Measurements from ENCODE around the gene GINS1.

The GINS1 gene

DNA sequence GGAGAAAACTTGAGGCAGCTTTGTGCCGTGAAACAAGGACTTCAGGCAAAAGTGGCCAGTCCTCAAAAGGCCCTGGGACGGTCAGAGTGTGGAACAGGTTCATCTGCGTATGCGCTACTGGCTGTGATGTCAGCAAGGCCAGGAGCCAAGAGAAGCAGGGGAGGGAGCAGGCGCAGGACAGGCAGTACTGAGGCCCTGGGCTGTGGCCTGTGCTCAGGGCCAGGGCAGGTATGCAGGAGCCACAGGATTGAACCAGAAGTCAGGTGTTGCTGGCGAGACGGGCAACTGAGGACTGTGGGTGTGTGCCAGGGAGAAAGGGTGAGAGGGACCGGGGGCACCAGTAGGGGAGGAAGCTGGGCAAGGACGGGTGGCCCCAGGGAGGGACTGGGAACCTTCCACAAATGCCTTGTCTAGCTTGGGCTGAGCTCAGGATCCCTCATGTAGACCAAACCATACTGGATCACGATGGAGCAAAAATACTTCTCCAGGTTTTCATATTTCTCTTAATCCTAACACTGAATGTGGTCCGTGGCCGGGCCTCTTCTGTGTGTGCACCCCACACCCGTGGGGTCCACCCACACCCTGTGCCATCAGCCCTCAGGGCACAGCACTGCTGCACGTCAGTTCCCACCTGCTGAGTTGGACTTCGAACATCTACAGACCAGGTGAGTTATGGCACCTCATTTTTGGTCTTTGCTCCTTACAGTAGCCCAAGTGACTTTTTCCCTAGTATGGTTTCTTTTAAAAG lies 46.9 kb downstream of the GINS1 start:
- Histone ChIP-seq H3K9ac (ENCODE audit: low read length in 2 of 2) (no peak overlapping the region), H3K9me3 (ENCODE audit: control insufficient read depth in 2 of 2, low read length in 2 of 2) (no peaks in the 10 kb centered on the region), H3K27me3 (ENCODE audit: control insufficient read depth in 1 of 2, insufficient read depth in 2 of 2, low read length in 2 of 2) (no peaks in the 10 kb centered on the region), H3K27ac (ENCODE audit: low read length) (no peak overlapping the region), H3K4me1 (ENCODE audit: control insufficient read depth, insufficient read depth, low read length) (no peaks in the 10 kb centered on the region), H3K4me3 (ENCODE audit: low read length in 2 of 2) (no peak overlapping the region), H3K36me3 (ENCODE audit: control insufficient read depth in 2 of 2, insufficient read depth in 2 of 2, low read length in 2 of 2) (peaks cover 11 to 17% of the 10 kb centered on the region in 2 donors)

DNA sequence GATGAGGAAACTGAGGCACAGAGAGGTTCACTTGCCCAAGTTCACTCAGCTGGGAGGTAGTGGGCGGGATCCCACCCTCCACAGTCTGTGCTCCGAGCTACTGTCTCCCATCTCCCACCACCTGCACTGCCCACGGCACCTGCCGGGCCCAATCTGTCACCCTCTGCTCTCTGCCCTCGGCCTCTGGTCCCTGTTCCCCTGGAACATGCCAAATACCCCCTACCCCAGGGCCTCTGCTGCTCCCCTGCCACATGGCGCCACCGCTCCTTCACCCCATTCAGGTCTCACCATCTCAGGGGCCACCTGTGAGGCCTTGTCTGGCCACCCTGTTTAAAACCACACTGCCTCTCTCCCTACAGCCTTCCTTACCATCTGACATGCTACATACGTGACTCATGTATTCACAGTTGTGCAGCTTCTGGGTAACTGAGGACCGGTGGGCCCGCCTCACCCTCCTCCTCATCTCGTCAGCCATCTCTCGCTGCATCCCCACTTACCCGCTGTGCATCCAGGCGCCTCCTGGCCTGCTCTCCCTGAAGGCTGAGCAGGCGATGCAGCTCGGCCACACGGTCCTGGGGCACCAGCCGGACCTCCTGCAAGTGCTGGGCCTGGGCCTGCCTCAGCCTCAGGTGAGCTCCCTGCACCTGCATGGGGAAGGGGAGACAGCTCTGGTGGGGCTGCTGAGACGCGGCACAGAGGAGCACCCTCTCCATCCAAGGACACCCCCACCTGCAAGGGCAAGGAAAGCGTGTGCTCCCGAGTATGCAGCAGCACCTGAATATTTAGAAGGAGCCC lies 50.6 kb downstream of the GINS1 start:
- peaks cover 11 to 20% of the 10 kb centered on the region in 2 donors for H3K36me3 ChIP-seq (ENCODE audit: control insufficient read depth in 2 of 2, insufficient read depth in 2 of 2, low read length in 2 of 2)
- no peak overlapping the region for H3K4me3 ChIP-seq (ENCODE audit: low read length in 2 of 2)
- H3K9me3 ChIP-seq (ENCODE audit: control insufficient read depth in 2 of 2, low read length in 2 of 2) = no peaks in the 10 kb centered on the region
- no peaks in the 10 kb centered on the region for H3K27me3 ChIP-seq (ENCODE audit: control insufficient read depth in 1 of 2, insufficient read depth in 2 of 2, low read length in 2 of 2)
- H3K4me1 ChIP-seq (ENCODE audit: control insufficient read depth, insufficient read depth, low read length) = no peaks in the 10 kb centered on the region
- no peak overlapping the region for H3K9ac ChIP-seq (ENCODE audit: low read length in 2 of 2)
- no peak overlapping the region for H3K27ac ChIP-seq (ENCODE audit: low read length)

DNA sequence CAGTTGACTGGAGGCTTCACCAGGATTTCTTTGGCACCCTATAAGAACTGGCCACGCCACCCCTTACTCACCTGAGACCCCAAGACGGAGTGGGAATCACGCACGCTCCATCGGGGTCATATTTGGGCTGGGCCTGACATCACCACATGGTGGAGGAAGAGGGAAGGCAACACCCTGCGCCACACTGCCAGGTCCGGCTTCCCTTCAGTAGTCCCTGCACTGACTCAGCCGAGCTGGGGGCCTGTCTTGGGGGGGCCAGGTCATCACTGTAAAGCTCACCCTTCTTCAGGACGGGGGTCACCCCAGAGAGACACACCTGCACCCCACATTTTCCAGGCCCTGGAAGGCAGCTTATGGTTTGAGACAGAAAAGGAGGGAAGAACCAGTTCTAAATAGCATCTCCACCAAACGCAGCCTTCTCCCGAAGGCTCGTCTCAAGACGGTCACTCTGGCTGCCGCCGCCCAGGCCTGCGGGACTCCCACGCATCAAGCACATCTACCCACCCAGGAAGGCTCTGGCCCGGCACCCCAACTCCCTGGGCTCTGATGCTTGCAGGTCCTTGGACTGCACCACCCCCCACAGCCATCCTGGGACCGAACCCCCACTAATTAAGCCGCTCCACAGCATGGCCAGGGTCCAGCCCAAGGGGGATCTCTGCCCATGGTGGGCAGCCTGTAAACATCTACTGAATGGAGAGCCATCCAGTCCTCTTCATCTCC lies 51.8 kb downstream of the GINS1 start:
- Histone ChIP-seq H3K4me1 (ENCODE audit: control insufficient read depth, insufficient read depth, low read length) (no peaks in the 10 kb centered on the region), H3K9ac (ENCODE audit: low read length in 2 of 2) (no peak overlapping the region), H3K27me3 (ENCODE audit: control insufficient read depth in 1 of 2, insufficient read depth in 2 of 2, low read length in 2 of 2) (no peaks in the 10 kb centered on the region), H3K27ac (ENCODE audit: low read length) (no peak overlapping the region), H3K9me3 (ENCODE audit: control insufficient read depth in 2 of 2, low read length in 2 of 2) (no peaks in the 10 kb centered on the region), H3K4me3 (ENCODE audit: low read length in 2 of 2) (no peak overlapping the region), H3K36me3 (ENCODE audit: control insufficient read depth in 2 of 2, insufficient read depth in 2 of 2, low read length in 2 of 2) (peaks cover 13 to 22% of the 10 kb centered on the region in 2 donors)

DNA sequence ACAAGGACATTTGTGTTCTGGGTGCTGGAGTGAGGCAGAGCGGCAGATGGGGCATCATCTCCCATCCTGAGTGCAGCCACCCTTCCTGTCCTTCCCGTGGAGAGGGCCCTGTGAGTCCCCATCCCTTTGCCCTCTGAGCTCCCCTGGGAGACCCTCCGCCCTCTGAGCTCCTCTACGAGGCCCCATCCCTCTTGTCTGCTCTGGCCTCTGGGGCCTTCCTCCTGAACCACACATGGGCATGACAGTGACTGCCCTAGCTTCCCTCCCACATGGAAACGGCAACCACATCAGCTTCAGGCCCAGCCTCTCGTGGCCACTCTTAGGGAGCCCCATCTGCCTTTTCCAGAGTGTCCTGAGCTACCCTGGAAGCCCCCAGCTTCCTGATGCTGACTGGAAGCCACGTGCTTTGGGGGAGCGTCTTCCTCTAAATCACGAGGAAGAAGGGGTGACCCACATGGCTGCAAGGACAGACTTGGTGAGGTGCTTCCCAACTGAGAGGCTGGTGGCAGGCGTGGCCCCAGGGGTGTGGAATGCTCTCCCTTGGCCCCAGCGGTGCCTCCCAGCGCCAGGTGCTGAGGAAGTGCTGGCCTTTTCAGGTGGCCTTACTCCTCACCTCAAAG lies 52.6 kb downstream of the GINS1 start:
- H3K4me1 ChIP-seq (ENCODE audit: control insufficient read depth, insufficient read depth, low read length) = no peaks in the 10 kb centered on the region
- H3K4me3 ChIP-seq (ENCODE audit: low read length in 2 of 2) = no peak overlapping the region
- no peaks in the 10 kb centered on the region for H3K9me3 ChIP-seq (ENCODE audit: control insufficient read depth in 2 of 2, low read length in 2 of 2)
- no peak overlapping the region for H3K27ac ChIP-seq (ENCODE audit: low read length)
- H3K9ac ChIP-seq (ENCODE audit: low read length in 2 of 2) = no peak overlapping the region
- peaks cover 18 to 24% of the 10 kb centered on the region in 2 donors for H3K36me3 ChIP-seq (ENCODE audit: control insufficient read depth in 2 of 2, insufficient read depth in 2 of 2, low read length in 2 of 2)
- H3K27me3 ChIP-seq (ENCODE audit: control insufficient read depth in 1 of 2, insufficient read depth in 2 of 2, low read length in 2 of 2) = no peaks in the 10 kb centered on the region

DNA sequence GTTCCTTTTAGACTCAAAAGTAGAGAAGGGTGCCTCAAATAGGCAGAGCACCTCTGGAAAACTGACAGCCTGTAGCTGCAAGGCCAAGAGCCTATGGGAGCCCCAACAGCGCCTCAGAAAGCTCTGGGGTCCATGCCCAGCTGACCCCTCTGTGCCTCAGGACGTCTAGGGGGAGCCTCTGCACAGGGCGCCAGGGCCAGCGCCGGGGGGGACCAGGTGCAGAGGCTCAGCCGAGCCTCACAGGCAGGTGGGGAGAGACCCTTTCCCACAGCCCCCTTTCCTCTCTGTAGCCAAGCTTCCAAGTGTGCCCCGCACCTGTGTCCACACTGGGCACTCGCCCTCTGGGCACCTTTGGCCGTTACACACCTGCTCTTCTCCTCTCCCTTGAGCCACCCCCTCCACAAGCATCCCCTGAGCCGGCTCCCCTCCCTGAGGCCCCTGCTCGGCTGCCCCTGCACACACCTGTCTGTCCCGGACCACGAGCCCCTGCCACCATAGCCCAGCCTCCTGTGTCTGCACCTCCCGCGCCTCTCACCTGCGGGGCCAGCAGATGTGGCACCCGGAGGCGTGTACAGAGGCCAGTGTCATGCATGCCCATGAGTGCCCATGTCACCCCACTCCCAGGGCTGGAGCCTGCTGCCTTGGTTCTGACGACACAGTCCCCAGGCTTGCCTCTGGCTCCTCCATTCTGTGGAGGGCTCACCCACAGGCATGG lies 53.2 kb downstream of the GINS1 start:
- Histone ChIP-seq H3K4me3 (ENCODE audit: low read length in 2 of 2) (no peak overlapping the region), H3K36me3 (ENCODE audit: control insufficient read depth in 2 of 2, insufficient read depth in 2 of 2, low read length in 2 of 2) (peaks cover 20 to 21% of the 10 kb centered on the region in 2 donors), H3K9me3 (ENCODE audit: control insufficient read depth in 2 of 2, low read length in 2 of 2) (no peaks in the 10 kb centered on the region), H3K9ac (ENCODE audit: low read length in 2 of 2) (no peak overlapping the region), H3K27me3 (ENCODE audit: control insufficient read depth in 1 of 2, insufficient read depth in 2 of 2, low read length in 2 of 2) (no peaks in the 10 kb centered on the region), H3K4me1 (ENCODE audit: control insufficient read depth, insufficient read depth, low read length) (no peaks in the 10 kb centered on the region), H3K27ac (ENCODE audit: low read length) (no peak overlapping the region)

DNA sequence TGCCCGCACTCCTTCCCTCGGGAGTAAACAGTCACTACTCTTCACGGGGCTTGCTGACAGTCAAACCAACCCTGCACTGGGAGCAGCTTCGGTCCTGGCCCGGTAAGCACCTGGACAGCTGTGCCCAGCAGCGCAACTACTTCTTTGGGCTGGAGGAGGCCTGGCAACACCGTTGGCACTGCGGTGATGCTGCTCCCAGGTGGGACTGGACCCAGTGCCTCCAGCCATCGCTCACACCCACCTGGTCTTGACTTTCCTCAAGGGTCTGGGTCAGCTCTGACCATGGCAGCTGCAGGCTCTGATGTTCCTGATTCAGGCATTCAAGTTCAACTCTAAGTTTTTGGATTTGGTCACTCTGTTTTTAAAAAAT lies 53.8 kb downstream of the GINS1 start:
- H3K27ac ChIP-seq (ENCODE audit: low read length) = no peak overlapping the region
- H3K4me1 ChIP-seq (ENCODE audit: control insufficient read depth, insufficient read depth, low read length) = no peaks in the 10 kb centered on the region
- H3K9me3 ChIP-seq (ENCODE audit: control insufficient read depth in 2 of 2, low read length in 2 of 2) = no peaks in the 10 kb centered on the region
- H3K36me3 ChIP-seq (ENCODE audit: control insufficient read depth in 2 of 2, insufficient read depth in 2 of 2, low read length in 2 of 2) = peaks cover 22 to 24% of the 10 kb centered on the region in 2 donors
- no peak overlapping the region for H3K9ac ChIP-seq (ENCODE audit: low read length in 2 of 2)
- H3K27me3 ChIP-seq (ENCODE audit: control insufficient read depth in 1 of 2, insufficient read depth in 2 of 2, low read length in 2 of 2) = no peaks in the 10 kb centered on the region
- H3K4me3 ChIP-seq (ENCODE audit: low read length in 2 of 2) = no peak overlapping the region

DNA sequence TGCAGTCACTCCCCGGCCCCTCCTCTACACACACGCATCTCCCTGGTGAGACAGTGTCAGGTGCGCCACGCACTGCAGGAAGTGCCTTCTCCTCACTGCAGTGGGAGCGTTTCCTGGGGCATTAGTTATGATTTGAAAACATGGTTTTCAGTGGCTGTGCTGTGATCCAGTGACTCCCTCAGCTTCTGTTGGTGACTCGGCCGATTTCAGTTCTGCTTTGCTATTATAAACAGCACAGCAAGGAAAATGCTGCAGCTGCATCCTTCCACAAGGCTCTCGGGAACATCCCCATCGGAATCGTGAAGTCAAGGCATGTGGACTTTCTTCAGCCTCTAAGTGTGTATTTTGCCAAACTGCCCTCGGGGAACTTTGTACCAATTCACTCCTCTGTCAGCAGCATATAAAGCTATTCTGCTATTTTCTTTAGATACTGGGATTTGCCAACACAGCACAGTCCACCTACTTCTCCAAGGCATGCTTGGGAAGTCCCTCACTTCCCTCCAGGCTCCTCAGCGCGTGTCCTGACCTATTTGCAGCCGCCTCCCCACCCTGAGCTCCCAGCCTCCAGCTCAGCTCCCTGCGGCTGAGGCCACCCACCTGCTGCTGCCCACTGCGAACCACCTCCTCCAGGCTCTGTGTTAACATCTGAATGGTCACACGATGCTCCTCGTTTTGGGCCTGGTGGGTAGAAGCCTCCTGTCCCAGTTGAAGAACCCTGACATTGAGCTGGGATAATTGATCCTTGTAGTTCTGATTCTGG lies 54.5 kb downstream of the GINS1 start:
- Histone ChIP-seq H3K27me3 (ENCODE audit: control insufficient read depth in 1 of 2, insufficient read depth in 2 of 2, low read length in 2 of 2) (no peaks in the 10 kb centered on the region), H3K4me3 (ENCODE audit: low read length in 2 of 2) (no peak overlapping the region), H3K4me1 (ENCODE audit: control insufficient read depth, insufficient read depth, low read length) (no peaks in the 10 kb centered on the region), H3K9me3 (ENCODE audit: control insufficient read depth in 2 of 2, low read length in 2 of 2) (no peaks in the 10 kb centered on the region), H3K27ac (ENCODE audit: low read length) (no peak overlapping the region), H3K9ac (ENCODE audit: low read length in 2 of 2) (no peak overlapping the region), H3K36me3 (ENCODE audit: control insufficient read depth in 2 of 2, insufficient read depth in 2 of 2, low read length in 2 of 2) (peaks cover 27 to 29% of the 10 kb centered on the region in 2 donors)

DNA sequence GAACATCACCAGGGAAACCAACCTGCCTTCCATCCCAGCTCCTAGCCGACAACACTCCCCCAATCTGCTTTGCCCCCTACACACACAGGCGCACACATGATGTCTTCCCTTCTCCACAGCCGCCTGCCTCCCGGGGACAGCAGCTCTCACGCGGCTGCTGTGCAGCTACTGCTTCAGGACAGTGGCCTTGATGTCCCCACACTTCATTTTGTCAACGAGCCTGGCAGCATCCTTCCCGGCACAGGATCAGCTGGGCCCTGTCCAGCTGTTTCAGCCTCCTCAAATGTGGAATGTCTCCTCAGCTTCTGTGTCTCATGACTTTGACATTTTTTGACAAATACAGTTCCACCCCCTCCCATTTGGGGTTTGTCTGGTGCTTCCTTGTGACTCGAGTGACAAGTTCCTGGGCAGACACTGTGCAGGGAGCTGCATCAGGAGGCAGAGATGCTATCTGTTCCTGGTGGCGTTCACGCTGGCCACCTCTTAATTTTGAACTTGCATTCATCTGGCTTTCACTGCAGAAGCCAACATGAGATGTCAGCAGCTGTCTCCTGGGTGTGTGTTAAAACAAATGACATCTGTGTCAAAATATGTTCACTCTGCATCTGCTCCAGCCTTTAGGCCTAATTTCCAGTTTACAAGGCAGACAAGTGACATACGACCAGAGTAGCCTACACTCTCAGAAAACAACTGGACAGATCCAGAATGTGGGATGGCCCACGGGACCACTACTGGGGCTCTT lies 57.2 kb downstream of the GINS1 start:
- Histone ChIP-seq H3K27ac (ENCODE audit: low read length) (no peak overlapping the region), H3K9ac (ENCODE audit: low read length in 2 of 2) (no peak overlapping the region), H3K9me3 (ENCODE audit: control insufficient read depth in 2 of 2, low read length in 2 of 2) (no peaks in the 10 kb centered on the region), H3K27me3 (ENCODE audit: control insufficient read depth in 1 of 2, insufficient read depth in 2 of 2, low read length in 2 of 2) (no peaks in the 10 kb centered on the region), H3K4me1 (ENCODE audit: control insufficient read depth, insufficient read depth, low read length) (no peaks in the 10 kb centered on the region), H3K36me3 (ENCODE audit: control insufficient read depth in 2 of 2, insufficient read depth in 2 of 2, low read length in 2 of 2) (peaks cover 31 to 42% of the 10 kb centered on the region in 2 donors), H3K4me3 (ENCODE audit: low read length in 2 of 2) (no peak overlapping the region)
